GM12865 (cell line): ENCODE results near the gene HOXB8.

Source experiments
- DNase-seq: peaks from one replicate; pipeline ENCODE4 v3.0.0; 2010; ENCODE audit warnings: low read depth
- H3K4me3 ChIP-seq: 2 replicates; pipeline ENCODE4 v1.5.1; 2011; ENCODE audit warnings: mild to moderate bottlenecking, low read depth, low read length, control low read depth
- TF ChIP-seq, protein P1 (sequence below): IDR thresholded peaks from 2 replicates; pipeline ENCODE4 v1.5.1; 2011; ENCODE audit warnings: low read length, control low read depth, low read depth, inconsistent platforms; ENCODE audit not compliant: insufficient read depth; ENCODE audit errors: missing control alignments

The HOXB8 gene

DNA sequence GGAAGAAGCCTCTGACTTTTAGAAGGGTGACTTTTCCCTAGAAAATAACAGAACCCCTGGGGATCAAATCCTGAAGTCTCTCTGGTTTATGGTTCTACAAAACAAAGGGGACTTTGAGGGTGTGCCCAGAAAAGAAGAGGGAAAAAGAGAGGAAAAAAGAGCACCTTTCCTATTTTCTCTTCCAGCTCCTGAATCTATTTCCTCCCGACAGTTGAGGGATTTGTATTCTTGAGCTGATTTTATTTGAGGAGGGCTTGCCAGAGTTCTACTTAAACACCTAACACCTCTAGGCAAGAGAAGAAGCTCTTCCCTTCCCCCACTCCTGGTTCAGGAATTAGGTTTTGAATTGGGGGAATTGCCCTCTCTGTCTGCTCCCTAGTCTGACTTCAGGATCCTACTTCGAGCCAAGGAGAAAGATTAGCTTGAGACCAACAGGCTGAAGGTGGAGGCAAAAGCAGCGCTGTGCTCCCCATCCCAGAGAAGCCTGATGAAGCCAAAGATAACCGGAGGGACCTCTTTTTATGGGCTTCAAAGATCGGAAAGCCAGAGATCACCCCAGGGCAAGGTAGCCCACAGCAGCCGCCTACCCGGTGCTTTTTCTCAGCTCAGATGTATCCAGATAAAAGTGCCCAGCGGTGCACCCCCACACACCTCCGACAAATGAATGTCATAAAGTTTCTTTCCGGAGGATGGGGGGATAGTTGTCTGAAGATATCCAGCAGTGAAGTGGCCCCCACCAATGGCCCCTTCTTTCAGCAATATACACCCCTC lies 25.8 kb downstream of the HOXB8 start:
- no peak overlapping the region for H3K4me3 ChIP-seq
- DNase-seq = no peak
- TF ChIP-seq, protein P1, sequence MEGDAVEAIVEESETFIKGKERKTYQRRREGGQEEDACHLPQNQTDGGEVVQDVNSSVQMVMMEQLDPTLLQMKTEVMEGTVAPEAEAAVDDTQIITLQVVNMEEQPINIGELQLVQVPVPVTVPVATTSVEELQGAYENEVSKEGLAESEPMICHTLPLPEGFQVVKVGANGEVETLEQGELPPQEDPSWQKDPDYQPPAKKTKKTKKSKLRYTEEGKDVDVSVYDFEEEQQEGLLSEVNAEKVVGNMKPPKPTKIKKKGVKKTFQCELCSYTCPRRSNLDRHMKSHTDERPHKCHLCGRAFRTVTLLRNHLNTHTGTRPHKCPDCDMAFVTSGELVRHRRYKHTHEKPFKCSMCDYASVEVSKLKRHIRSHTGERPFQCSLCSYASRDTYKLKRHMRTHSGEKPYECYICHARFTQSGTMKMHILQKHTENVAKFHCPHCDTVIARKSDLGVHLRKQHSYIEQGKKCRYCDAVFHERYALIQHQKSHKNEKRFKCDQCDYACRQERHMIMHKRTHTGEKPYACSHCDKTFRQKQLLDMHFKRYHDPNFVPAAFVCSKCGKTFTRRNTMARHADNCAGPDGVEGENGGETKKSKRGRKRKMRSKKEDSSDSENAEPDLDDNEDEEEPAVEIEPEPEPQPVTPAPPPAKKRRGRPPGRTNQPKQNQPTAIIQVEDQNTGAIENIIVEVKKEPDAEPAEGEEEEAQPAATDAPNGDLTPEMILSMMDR = no peak

DNA sequence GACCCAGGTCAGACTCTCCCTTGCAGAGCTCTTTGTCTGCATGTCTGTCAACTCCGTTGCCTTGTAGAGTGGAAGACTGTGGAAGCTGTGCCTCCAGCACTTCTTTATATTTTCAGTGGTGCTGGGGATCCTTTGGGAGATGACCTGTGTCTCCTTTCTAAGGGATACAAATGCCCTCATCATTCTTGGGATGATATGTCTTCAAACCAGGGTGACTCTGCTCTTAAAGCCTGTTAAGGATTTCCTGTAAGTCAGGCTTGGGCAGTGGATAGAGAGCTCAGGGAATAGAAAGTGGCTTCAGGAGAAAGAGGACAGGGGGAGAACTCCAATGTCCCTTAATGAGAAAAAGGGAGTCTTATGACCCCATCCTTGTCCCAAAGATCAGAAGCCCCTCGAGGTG lies 26.6 kb downstream of the HOXB8 start:
- TF ChIP-seq, protein P1 = no peak
- no peak for DNase-seq
- H3K4me3 ChIP-seq = no peak overlapping the region

DNA sequence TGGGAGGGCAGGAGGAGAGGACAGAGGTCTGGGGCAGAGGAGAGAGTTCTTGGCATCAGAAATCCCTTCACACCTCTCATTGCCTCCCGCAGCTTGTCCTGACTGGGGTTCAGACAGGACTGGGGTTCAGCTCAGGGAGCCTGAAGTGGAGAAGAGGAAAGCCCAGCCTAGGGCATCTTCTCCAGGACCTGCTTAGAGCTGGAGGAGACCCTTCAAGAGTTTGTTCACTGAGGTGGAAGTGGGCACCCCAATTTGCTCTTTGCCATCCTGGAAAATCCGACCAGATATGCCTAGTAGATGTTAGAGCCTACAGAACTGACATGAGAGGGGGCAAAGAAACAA lies 27.0 kb downstream of the HOXB8 start:
- H3K4me3 ChIP-seq = no peak overlapping the region
- TF ChIP-seq, protein P1 = no peak

DNA sequence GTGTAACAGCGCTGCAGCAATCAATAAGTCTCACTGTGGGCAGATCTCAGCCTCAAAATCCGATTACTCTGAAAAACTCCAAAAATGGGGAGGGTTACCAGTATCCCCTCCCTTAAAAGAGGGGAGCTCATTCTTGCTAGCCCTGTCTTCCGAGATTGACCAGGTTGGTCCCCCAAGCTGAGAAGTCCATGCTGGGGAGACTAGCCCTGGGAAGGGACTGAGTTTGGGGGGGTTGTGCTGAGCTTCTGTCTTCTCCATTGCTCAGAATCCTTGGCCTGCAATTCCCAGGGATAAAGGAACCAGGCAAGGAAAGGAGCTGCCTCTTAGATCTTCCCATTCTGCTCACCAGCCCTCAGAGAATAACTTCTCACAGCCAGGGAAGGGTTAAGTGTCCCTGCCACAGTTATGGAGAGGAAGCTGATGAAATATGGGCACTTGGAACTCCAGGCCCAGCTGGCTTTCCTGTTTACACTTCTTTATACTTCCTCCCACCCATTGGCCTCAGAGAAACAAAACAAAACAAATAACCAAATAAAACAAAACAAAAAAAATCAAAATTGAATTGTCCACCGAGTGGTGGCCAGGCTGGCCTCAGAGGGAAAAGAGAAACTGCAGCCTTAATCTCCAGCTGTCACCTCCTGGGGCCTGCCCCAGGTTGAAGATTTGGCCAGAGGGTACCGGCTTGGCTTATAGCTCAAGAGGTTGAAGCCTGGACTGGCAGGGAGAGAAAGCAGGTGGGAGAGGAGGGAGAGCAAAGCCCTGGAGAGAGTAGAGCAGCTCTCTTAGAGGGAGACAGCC lies 27.6 kb downstream of the HOXB8 start:
- DNase-seq = no peak
- TF ChIP-seq, protein P1 = no peak
- H3K4me3 ChIP-seq = no peak overlapping the region

More for the DNA sequence above, 27.0 kb downstream of the HOXB8 start:
- DNase-seq = no peak

DNA sequence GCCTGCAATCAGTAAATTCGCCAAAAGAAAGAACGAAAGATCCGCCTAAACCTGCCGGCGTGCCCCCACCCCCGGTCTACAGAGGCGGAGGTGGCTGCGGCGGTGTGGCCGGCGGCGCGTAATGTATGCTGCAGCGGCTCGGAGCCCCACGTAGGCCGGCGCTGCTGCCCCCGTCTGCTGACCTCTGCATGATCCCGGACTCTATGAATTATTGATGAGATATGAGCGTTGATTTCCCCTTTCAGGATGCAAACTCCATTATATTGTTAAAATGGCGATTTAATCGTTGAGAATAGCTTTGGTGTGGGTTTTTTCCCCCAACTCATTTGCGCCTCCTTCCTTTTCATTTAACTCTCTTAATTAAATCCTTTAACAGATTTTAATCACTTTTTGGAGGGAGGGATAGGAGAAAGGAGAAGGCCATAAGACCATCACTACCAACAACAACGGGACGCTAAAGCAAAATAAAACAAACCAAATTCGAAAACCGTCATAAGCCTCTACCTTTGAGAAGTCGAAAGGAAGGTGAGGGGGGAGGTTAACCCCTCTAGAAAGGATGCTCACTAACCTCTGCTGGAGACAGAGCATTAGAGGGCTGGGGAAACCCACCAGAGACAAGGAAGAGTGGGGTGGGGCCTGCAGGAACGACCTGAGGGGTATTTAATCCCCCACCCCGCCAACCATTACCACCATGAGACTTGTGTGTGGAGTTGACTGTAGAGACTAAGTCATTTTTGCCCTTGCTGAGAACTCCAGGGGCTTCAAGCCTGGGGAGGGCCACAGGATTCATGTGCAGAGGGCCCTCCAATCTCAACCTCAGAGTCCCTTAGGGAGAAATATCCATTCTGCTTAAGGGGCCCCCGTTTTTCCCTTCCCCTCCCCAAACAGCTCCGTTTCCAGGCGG lies 28.5 kb downstream of the HOXB8 start:
- TF ChIP-seq, protein P1 = no peak
- DNase-seq = no peak
- H3K4me3 ChIP-seq = no peak overlapping the region

DNA sequence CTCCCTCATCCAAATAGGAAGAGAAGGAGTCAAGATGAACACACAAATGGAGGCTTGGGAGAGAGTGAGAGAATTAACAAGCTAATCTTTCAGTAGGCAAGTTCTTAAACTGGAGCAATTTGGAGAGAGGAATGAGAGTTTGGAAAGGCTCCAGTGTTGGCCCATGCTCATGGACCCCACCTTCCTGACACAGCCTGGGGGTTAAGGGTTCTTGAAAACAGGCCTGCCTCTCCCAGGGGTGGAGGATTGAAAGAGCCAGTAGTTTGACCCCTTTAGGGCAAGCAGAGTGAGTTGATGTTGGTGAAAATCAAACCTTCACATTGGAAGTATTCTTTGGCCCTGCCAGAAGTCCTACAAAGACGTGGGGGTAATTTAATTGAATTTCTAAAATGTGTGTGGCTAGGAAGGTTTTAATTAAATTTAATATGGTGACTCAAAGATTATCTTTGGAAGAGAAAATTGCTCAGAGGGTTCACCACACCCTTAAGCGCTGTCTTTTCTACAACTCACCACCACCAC lies 30.8 kb downstream of the HOXB8 start:
- TF ChIP-seq, protein P1 = no peak
- no peak for DNase-seq
- H3K4me3 ChIP-seq = no peak overlapping the region
